SK-N-SH (cell line): ENCODE data around the gene GULP1. TPM values are rescaled to one million over a fixed set of nuclear protein-coding genes. Genes with fewer than 3 reads are reported as not detected.

ENCODE experiments used
- CTCF ChIA-PET: fragments of 300-600, 350-600 bp; formaldehyde crosslinking; extraction: SDS; loops from one replicate; lab custom pipeline; 2021; lab: Yijun Ruan, JAX
- POLR2A ChIA-PET: fragments of 350-600 bp; sonication (Branson Sonifier 250); formaldehyde crosslinking; extraction: SDS; loops from one replicate; lab custom pipeline; 2020; ENCODE audit warnings: antibody characterized with exemption, inconsistent platforms; lab: Yijun Ruan, JAX
- DNase-seq: peaks from one replicate; pipeline ENCODE4 v3.0.0; 2012
- H2AFZ ChIP-seq: fragments of 200-600 bp; sonication (generic); 2 replicates; pipeline ENCODE4 v1.8.1; 2016; ENCODE audit warnings: antibody characterized with exemption, mild to moderate bottlenecking, low read depth
- H3F3A ChIP-seq: fragments of 200-600 bp; sonication (generic); replicated peaks from 2 replicates; pipeline ENCODE3; 2016; ENCODE audit warnings: antibody characterized with exemption, mild to moderate bottlenecking; ENCODE audit not compliant: insufficient read depth
- H3K27ac ChIP-seq, 2 experiments: fragments of 200-500 bp in 1 of 2; fragments of 200-600 bp in 1 of 2; sonication (Bioruptor generic) in 1 of 2; sonication (generic), shearing (Covaris generic) in 1 of 2; 2 replicates each; pipeline versions ENCODE4 v1.5.1 to v1.6.1; 2014 to 2016; ENCODE audit warnings: low read depth in 2 of 2, inconsistent platforms in 1 of 2, low read length in 1 of 2, mild to moderate bottlenecking in 1 of 2, mixed read lengths in 1 of 2
- H3K27me3 ChIP-seq: fragments of 200-600 bp; sonication (generic), shearing (Covaris generic); 2 replicates; pipeline ENCODE4 v1.6.1; 2016; ENCODE audit warnings: mixed run types; ENCODE audit not compliant: insufficient read depth
- H3K36me3 ChIP-seq, 2 experiments: fragments of 200-500 bp in 1 of 2; fragments of 200-600 bp in 1 of 2; sonication (Bioruptor generic) in 1 of 2; sonication (generic) in 1 of 2; replicated peaks in 1 of 2; 2 replicates each; pipeline versions ENCODE3 to v1.5.1; 2014 to 2016; ENCODE audit warnings: low read length in 1 of 2, mild to moderate bottlenecking in 1 of 2; ENCODE audit not compliant: insufficient read depth in 2 of 2, control insufficient read depth in 1 of 2
- H3K4me1 ChIP-seq, 2 experiments: fragments of 200-500 bp in 1 of 2; fragments of 200-600 bp in 1 of 2; sonication (Bioruptor generic) in 1 of 2; sonication (generic), shearing (Covaris generic) in 1 of 2; 2 replicates each; pipeline versions ENCODE4 v1.5.1 to v1.6.1; 2014 to 2016; ENCODE audit warnings: low read depth in 1 of 2, low read length in 1 of 2, mixed run types in 1 of 2; ENCODE audit not compliant: insufficient read depth in 2 of 2, control insufficient read depth in 1 of 2
- H3K4me2 ChIP-seq: fragments of 200-600 bp; sonication (generic), shearing (Covaris generic); 2 replicates; pipeline ENCODE4 v1.6.1; 2017; ENCODE audit warnings: mixed run types
- H3K4me3 ChIP-seq, 2 experiments: fragments of 200-500 bp in 1 of 2; fragments of 200-600 bp in 1 of 2; sonication (Bioruptor generic) in 1 of 2; sonication (generic), shearing (Covaris generic) in 1 of 2; 2 replicates each; pipeline versions ENCODE4 v1.5.1 to v1.8.1; 2014 to 2016; ENCODE audit warnings: low read depth in 2 of 2, inconsistent platforms in 1 of 2, low read length in 1 of 2, mild to moderate bottlenecking in 1 of 2, mixed read lengths in 1 of 2, moderate library complexity in 1 of 2
- H3K79me2 ChIP-seq: fragments of 200-600 bp; sonication (generic); 2 replicates; pipeline ENCODE4 v1.8.1; 2017; ENCODE audit warnings: mild to moderate bottlenecking; ENCODE audit not compliant: insufficient read depth
- H3K9ac ChIP-seq: fragments of 200-600 bp; sonication (generic); 2 replicates; pipeline ENCODE4 v1.6.1; 2017; ENCODE audit warnings: mixed run types
- H3K9me2 ChIP-seq: fragments of 200-600 bp; sonication (generic); 2 replicates; pipeline ENCODE4 v1.6.1; 2017; ENCODE audit warnings: mixed run types
- H3K9me3 ChIP-seq: fragments of 200-600 bp; sonication (generic); 2 replicates; pipeline ENCODE4 v1.6.1; 2017; ENCODE audit warnings: mixed run types, mild to moderate bottlenecking, moderate library complexity
- H4K20me1 ChIP-seq: fragments of 200-600 bp; sonication (generic); 2 replicates; pipeline ENCODE4 v1.6.1; 2017; ENCODE audit warnings: mild to moderate bottlenecking, mixed run types; ENCODE audit not compliant: insufficient read depth
- ELF1 ChIP-seq: IDR thresholded peaks from 2 replicates; pipeline ENCODE4 v1.4.0; 2012
- FOSL2 ChIP-seq: IDR thresholded peaks from 2 replicates; pipeline ENCODE4 v1.4.0; 2012; ENCODE audit warnings: low read depth, mild to moderate bottlenecking, moderate library complexity, borderline replicate concordance
- FOXM1 ChIP-seq: IDR thresholded peaks from 2 replicates; pipeline ENCODE4 v1.4.0; 2012; ENCODE audit warnings: low read depth, mild to moderate bottlenecking
- GATA2 ChIP-seq: sonication (generic); formaldehyde crosslinking; IDR thresholded peaks from 2 replicates; pipeline ENCODE4 v1.5.0; 2020; ENCODE audit warnings: mild to moderate bottlenecking, missing genetic modification reagents
- MXI1 ChIP-seq: IDR thresholded peaks from 2 replicates; pipeline ENCODE4 v1.6.1; 2012; ENCODE audit warnings: mild to moderate bottlenecking, low read depth, low read length, improper control_type of control experiment
- RAD21 ChIP-seq: IDR thresholded peaks from 2 replicates; pipeline ENCODE4 v1.6.1; 2012; ENCODE audit warnings: mild to moderate bottlenecking, low read length
- RCOR1 ChIP-seq: fragments of 150-350 bp; IDR thresholded peaks from 2 replicates; pipeline ENCODE4 v1.6.1; 2017; ENCODE audit warnings: antibody characterized with exemption, low read length
- SMC3 ChIP-seq: IDR thresholded peaks from 2 replicates; pipeline ENCODE4 v1.6.1; 2012; ENCODE audit warnings: low read depth, low read length, improper control_type of control experiment
- TEAD4 ChIP-seq: IDR thresholded peaks from 2 replicates; pipeline ENCODE4 v1.4.0; 2012; ENCODE audit warnings: mild to moderate bottlenecking, borderline replicate concordance; ENCODE audit not compliant: insufficient read depth
- WGBS: methylation state at CpG from one replicate; pipeline ENCODE4 v1.1.6; 2017; ENCODE audit warnings: low lambda C conversion rate; 5-methylcytosine and 5-hydroxymethylcytosine counted together
- polyA plus RNA-seq, 3 experiments: library from polyadenylated mRNA; depleted of rRNA; stranded (reverse); fragments of >200 nt; gene quantifications; 2 replicates each; pipeline ENCODE4 v1.2.3, GENCODE V29; 2012
- TF ChIP-seq, protein P1 (sequence below): fragments of 150-350 bp; IDR thresholded peaks from 2 replicates; pipeline ENCODE4 v1.6.1; 2016; ENCODE audit warnings: mild to moderate bottlenecking, low read depth, low read length
- TF ChIP-seq, protein P2 (sequence below): fragments of 200-600 bp; sonication (generic); IDR thresholded peaks from 2 replicates; pipeline ENCODE4 v1.6.1; 2017; ENCODE audit warnings: antibody characterized with exemption, mild to moderate bottlenecking, moderate library complexity
- TF ChIP-seq, protein P3 (sequence below): IDR thresholded peaks from 2 replicates; pipeline ENCODE4 v1.4.0; 2012; ENCODE audit warnings: low read depth, borderline replicate concordance
- TF ChIP-seq, protein P4 (sequence below): IDR thresholded peaks from 2 replicates; pipeline ENCODE4 v1.4.0; 2012; ENCODE audit warnings: low read depth
- TF ChIP-seq, protein P5 (sequence below): IDR thresholded peaks from 2 replicates; pipeline ENCODE4 v1.6.1; 2012; ENCODE audit warnings: mild to moderate bottlenecking, low read depth, low read length, moderate library complexity
- TF ChIP-seq, protein P6 (sequence below): fragments of 150-350 bp; IDR thresholded peaks from 2 replicates; pipeline ENCODE4 v1.6.1; 2017; ENCODE audit warnings: antibody characterized with exemption, low read length, low read depth, borderline replicate concordance

GULP1 gene
- polyA plus RNA-seq, 1 of the 3 experiments (the other 2 are of a cell fraction), result 33.8 TPM

DNA sequence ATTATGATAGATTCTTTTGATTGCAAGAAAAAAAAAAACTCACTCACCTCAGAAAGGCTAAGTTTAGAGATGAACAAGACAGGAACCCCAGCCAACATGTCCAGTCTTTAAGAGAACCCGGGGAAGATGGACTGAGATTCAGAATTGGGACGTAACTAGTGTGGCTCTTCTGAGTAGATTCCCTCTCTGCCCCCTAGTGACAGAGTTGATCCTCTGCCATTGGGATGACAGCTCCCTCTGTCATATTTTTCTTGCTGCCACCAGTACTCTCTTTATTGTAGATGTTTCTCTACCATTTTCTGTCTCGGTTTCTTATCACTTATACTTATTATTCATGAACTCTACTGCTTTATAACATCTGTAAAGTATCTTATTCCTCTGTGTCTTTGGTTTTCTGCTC, 77.7 kb downstream of the GULP1 start:
- TF ChIP-seq, protein P1, sequence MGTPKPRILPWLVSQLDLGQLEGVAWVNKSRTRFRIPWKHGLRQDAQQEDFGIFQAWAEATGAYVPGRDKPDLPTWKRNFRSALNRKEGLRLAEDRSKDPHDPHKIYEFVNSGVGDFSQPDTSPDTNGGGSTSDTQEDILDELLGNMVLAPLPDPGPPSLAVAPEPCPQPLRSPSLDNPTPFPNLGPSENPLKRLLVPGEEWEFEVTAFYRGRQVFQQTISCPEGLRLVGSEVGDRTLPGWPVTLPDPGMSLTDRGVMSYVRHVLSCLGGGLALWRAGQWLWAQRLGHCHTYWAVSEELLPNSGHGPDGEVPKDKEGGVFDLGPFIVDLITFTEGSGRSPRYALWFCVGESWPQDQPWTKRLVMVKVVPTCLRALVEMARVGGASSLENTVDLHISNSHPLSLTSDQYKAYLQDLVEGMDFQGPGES, result no peak
- TF ChIP-seq TEAD4 (no peak), SMC3 (peak; percentile 54), ELF1 (no peak), FOXM1 (no peak), RCOR1 (no peak), RAD21 (peak; percentile 65)
- TF ChIP-seq, protein P2, sequence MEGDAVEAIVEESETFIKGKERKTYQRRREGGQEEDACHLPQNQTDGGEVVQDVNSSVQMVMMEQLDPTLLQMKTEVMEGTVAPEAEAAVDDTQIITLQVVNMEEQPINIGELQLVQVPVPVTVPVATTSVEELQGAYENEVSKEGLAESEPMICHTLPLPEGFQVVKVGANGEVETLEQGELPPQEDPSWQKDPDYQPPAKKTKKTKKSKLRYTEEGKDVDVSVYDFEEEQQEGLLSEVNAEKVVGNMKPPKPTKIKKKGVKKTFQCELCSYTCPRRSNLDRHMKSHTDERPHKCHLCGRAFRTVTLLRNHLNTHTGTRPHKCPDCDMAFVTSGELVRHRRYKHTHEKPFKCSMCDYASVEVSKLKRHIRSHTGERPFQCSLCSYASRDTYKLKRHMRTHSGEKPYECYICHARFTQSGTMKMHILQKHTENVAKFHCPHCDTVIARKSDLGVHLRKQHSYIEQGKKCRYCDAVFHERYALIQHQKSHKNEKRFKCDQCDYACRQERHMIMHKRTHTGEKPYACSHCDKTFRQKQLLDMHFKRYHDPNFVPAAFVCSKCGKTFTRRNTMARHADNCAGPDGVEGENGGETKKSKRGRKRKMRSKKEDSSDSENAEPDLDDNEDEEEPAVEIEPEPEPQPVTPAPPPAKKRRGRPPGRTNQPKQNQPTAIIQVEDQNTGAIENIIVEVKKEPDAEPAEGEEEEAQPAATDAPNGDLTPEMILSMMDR, result peak; percentile 61
- TF ChIP-seq, protein P3, sequence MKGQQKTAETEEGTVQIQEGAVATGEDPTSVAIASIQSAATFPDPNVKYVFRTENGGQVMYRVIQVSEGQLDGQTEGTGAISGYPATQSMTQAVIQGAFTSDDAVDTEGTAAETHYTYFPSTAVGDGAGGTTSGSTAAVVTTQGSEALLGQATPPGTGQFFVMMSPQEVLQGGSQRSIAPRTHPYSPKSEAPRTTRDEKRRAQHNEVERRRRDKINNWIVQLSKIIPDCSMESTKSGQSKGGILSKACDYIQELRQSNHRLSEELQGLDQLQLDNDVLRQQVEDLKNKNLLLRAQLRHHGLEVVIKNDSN, result no peak
- TF ChIP-seq, protein P4, sequence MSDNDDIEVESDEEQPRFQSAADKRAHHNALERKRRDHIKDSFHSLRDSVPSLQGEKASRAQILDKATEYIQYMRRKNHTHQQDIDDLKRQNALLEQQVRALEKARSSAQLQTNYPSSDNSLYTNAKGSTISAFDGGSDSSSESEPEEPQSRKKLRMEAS, result no peak
- H4K20me1 ChIP-seq, result peaks cover 5% of the 10 kb centered on the region
- peak; percentile 18 for DNase-seq
- H3K27ac ChIP-seq, result no peak overlapping the region
- H2AFZ ChIP-seq, result no peak overlapping the region
- H3K9me2 ChIP-seq, result no peaks in the 10 kb centered on the region
- peaks cover 0 to 6% of the 10 kb centered on the region in 2 experiments for H3K36me3 ChIP-seq
- no peaks in the 10 kb centered on the region for H3K9me3 ChIP-seq
- H3K79me2 ChIP-seq, result peaks cover 57% of the 10 kb centered on the region
- 73% methylated on average over 3 of the region's 3 CpGs for WGBS
- H3K4me1 ChIP-seq, result peaks cover 0 to 16% of the 10 kb centered on the region in 2 experiments; a peak in 3 of 4 replicates
- H3K9ac ChIP-seq, result no peak overlapping the region
- H3F3A ChIP-seq, result no peaks in the 10 kb centered on the region
- POLR2A ChIA-PET, result interaction anchor here (1.0 kb wide), 1 partner anchor 77 kb away, joined by 4 read pairs; the partner anchor contains the start of gene GULP1
- H3K27me3 ChIP-seq, result no peaks in the 10 kb centered on the region
- no peak overlapping the region for H3K4me2 ChIP-seq
- CTCF ChIA-PET, result interaction anchor here (0.6 to 1.9 kb wide), 5 partner anchors 8 to 426 kb away, joined by 3 to 5 read pairs (median 3); no protein-coding TSS in a partner anchor
- no peak overlapping the region; a peak in 1 of 4 replicates for H3K4me3 ChIP-seq

DNA sequence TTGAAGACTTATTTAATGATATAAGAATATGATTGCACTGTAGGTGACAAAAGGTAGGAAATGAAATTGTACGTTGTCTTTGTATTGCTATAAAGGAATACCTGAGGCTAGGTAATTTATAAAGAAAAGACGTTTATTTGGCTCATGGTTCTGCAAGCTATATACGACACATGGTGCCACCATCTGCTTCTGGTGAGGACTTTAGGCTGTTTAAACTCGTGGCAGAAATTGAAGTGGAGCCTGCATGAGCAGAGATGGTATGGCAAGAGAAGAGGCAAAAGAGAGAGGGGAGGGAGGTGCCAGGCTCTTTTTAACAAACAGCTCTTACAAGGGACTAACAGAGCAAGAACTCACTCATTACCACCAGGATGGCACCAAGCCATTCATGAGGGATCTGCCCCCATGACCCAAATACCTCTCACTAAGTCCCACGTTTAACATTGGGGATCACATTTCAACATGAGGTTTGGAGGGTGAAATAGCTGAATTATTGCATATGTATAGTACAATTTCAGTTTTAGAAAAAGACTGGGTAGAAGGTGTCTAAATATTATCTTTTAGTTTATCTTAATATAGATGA, 86.8 kb downstream of the GULP1 start:
- CTCF ChIA-PET, result no interaction called here
- peaks cover 60% of the 10 kb centered on the region for H3K79me2 ChIP-seq
- no peak overlapping the region for H3K4me3 ChIP-seq
- H3K9me3 ChIP-seq, result no peaks in the 10 kb centered on the region
- POLR2A ChIA-PET, result no interaction called here
- no peak overlapping the region for H2AFZ ChIP-seq
- no peak overlapping the region; a peak in 1 of 4 replicates for H3K27ac ChIP-seq
- H3K9me2 ChIP-seq, result no peaks in the 10 kb centered on the region
- no peak for DNase-seq
- H3K4me1 ChIP-seq, result peaks cover 0 to 14% of the 10 kb centered on the region in 2 experiments; a peak in 3 of 4 replicates
- no peak overlapping the region for H3K4me2 ChIP-seq
- H3K9ac ChIP-seq, result no peak overlapping the region
- peaks cover 33% of the 10 kb centered on the region for H3F3A ChIP-seq
- no peaks in the 10 kb centered on the region; the same call in 1 of the 2 replicates for H4K20me1 ChIP-seq
- 92% methylated on average over 5 of the region's 5 CpGs for WGBS
- peaks cover 0 to 2% of the 10 kb centered on the region in 2 experiments for H3K36me3 ChIP-seq
- H3K27me3 ChIP-seq, result no peaks in the 10 kb centered on the region
- TF ChIP-seq, protein P5, sequence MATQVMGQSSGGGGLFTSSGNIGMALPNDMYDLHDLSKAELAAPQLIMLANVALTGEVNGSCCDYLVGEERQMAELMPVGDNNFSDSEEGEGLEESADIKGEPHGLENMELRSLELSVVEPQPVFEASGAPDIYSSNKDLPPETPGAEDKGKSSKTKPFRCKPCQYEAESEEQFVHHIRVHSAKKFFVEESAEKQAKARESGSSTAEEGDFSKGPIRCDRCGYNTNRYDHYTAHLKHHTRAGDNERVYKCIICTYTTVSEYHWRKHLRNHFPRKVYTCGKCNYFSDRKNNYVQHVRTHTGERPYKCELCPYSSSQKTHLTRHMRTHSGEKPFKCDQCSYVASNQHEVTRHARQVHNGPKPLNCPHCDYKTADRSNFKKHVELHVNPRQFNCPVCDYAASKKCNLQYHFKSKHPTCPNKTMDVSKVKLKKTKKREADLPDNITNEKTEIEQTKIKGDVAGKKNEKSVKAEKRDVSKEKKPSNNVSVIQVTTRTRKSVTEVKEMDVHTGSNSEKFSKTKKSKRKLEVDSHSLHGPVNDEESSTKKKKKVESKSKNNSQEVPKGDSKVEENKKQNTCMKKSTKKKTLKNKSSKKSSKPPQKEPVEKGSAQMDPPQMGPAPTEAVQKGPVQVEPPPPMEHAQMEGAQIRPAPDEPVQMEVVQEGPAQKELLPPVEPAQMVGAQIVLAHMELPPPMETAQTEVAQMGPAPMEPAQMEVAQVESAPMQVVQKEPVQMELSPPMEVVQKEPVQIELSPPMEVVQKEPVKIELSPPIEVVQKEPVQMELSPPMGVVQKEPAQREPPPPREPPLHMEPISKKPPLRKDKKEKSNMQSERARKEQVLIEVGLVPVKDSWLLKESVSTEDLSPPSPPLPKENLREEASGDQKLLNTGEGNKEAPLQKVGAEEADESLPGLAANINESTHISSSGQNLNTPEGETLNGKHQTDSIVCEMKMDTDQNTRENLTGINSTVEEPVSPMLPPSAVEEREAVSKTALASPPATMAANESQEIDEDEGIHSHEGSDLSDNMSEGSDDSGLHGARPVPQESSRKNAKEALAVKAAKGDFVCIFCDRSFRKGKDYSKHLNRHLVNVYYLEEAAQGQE, result no peak
- TF ChIP-seq, protein P6, sequence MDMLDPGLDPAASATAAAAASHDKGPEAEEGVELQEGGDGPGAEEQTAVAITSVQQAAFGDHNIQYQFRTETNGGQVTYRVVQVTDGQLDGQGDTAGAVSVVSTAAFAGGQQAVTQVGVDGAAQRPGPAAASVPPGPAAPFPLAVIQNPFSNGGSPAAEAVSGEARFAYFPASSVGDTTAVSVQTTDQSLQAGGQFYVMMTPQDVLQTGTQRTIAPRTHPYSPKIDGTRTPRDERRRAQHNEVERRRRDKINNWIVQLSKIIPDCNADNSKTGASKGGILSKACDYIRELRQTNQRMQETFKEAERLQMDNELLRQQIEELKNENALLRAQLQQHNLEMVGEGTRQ, result no peak
- TF ChIP-seq MXI1 (no peak), GATA2 (no peak), FOSL2 (no peak), RAD21 (no peak)
- TF ChIP-seq, protein P4, result no peak
- TF ChIP-seq, protein P3, result no peak
